Peyer's patch (tissue), 4 donors: ENCODE measurements around the gene ASB13.

Experiments
- CTCF ChIP-seq, 6 experiments: fragments of 450-650 bp in 4 of 6; fragments of 200-600 bp in 2 of 6; sonication (generic) in 1 of 6; IDR thresholded peaks; one replicate each; pipeline ENCODE4 v1.5.1; 2017 to 2019; ENCODE audit warnings: antibody characterized with exemption in 6 of 6, mild to moderate bottlenecking in 3 of 6, moderate library complexity in 1 of 6
- POLR2A ChIP-seq, 2 donors: fragments of 450-650 bp; IDR thresholded peaks; one replicate each; pipeline ENCODE4 v1.5.1; 2017; ENCODE audit warnings: antibody characterized with exemption in 2 of 2, mild to moderate bottlenecking in 2 of 2, moderate library complexity in 2 of 2

GRCh38 chr10:5634918-5635317, 31.5 kb downstream of the ASB13 start:
- TF ChIP-seq POLR2A (IDR thresholded peaks at IDR 0.05) = no peak
- TF ChIP-seq CTCF (IDR thresholded peaks at IDR 0.05) = no peak
